K562 (cell line): ENCODE data around the gene OPRL1. TPM values are rescaled to one million over a fixed set of nuclear protein-coding genes. Genes with fewer than 3 reads are reported as not detected.
A peak's percentile ranks its signal among the peaks of the same experiment; 100 is the strongest.

Source experiments
- GABPA ChIP-seq: fragments of 200-800 bp; sonication (Bioruptor generic); conservative IDR thresholded peaks from 2 replicates; pipeline ENCODE4 v1.6.1; 2016; ENCODE audit warnings: low read depth, missing genetic modification characterization, missing compliant biosample characterization
- KDM1A ChIP-seq, 2 experiments: fragments of 450-650 bp; IDR thresholded peaks; 2 replicates each; pipeline ENCODE4 v1.6.1; 2016; ENCODE audit warnings: mild to moderate bottlenecking in 2 of 2
- NR2F6 ChIP-seq: fragments of 450-650 bp; formaldehyde crosslinking; IDR thresholded peaks from 2 replicates; pipeline ENCODE4 v1.4.0; 2020; ENCODE audit warnings: mild to moderate bottlenecking
- PHTF2 ChIP-seq: fragments of 250-450 bp; sonication (Bioruptor Pico); IDR thresholded peaks from 2 replicates; pipeline ENCODE4 v1.5.0; 2021; ENCODE audit warnings: mild to moderate bottlenecking
- PML ChIP-seq: IDR thresholded peaks from 2 replicates; pipeline ENCODE4 v1.6.1; 2012; ENCODE audit warnings: low read length, inconsistent platforms
- SUPT5H ChIP-seq: fragments of 450-650 bp; IDR thresholded peaks from 2 replicates; pipeline ENCODE4 v1.6.1; 2016
- ZBTB17 ChIP-seq: fragments of 450-650 bp; formaldehyde crosslinking; IDR thresholded peaks from 2 replicates; pipeline ENCODE4 v1.4.0; 2020; ENCODE audit warnings: mild to moderate bottlenecking
- ZNF133 ChIP-seq: fragments of 250-450 bp; sonication (Bioruptor Pico); IDR thresholded peaks from 2 replicates; pipeline ENCODE4 v1.4.0; 2020; ENCODE audit warnings: mild to moderate bottlenecking
- polyA plus RNA-seq, 8 experiments: library from polyadenylated mRNA; depleted of rRNA in 4 of 8; stranded (reverse) in 5 of 8; unstranded in 3 of 8; fragments of >200 nt; fragmentation: Nextera tagmentation in 2 of 8; fragmentation: Illumina TruSeq in 1 of 8; extraction: Ambion mirVana in 2 of 8; extraction: Trizol in 1 of 8; gene quantifications; 2 replicates each; pipeline versions ENCODE4 v1.2.1 to v1.2.3, GENCODE V29; 2011 to 2014; ENCODE audit warnings: inconsistent platforms in 1 of 8, missing spikeins in 1 of 8
- total RNA-seq, 7 experiments: library from RNA; depleted of rRNA in 6 of 7; stranded (reverse); fragments of >200 nt in 6 of 7; fragmentation: Illumina TruSeq in 2 of 7; extraction: Trizol in 2 of 7; gene quantifications; 2 replicates each; pipeline versions ENCODE4 v1.2.1 to v1.2.3, GENCODE V29; 2011 to 2021; ENCODE audit warnings: low replicate concordance in 1 of 7
- TF ChIP-seq, protein P1 (sequence below): fragments of 250-450 bp; sonication (Bioruptor Pico); IDR thresholded peaks from 2 replicates; pipeline ENCODE4 v1.8.0; 2021; ENCODE audit warnings: moderate library complexity, mild to moderate bottlenecking, inconsistent platforms
- TF ChIP-seq, protein P2 (sequence below): fragments of 450-650 bp; formaldehyde crosslinking; IDR thresholded peaks from 2 replicates; pipeline ENCODE4 v1.4.0; 2020; ENCODE audit warnings: mild to moderate bottlenecking, mixed read lengths
- TF ChIP-seq, protein P3 (sequence below): IDR thresholded peaks from 2 replicates; pipeline ENCODE4 v1.6.1; 2012; ENCODE audit warnings: low read depth, low read length, improper control_type of control experiment, borderline replicate concordance
- TF ChIP-seq, protein P4 (sequence below): fragments of 450-650 bp; IDR thresholded peaks from 2 replicates; pipeline ENCODE4 v1.6.1; 2014; ENCODE audit warnings: low read depth, mild to moderate bottlenecking, moderate library complexity, borderline replicate concordance
- TF ChIP-seq, protein P5 (sequence below): sonication (generic); formaldehyde crosslinking; IDR thresholded peaks from 2 replicates; pipeline ENCODE4 v1.8.0; 2022; ENCODE audit warnings: mild to moderate bottlenecking, low read depth, missing genetic modification reagents
- TF ChIP-seq, protein P6 (sequence below), 2 experiments: IDR thresholded peaks; 2 replicates each; pipeline ENCODE4 v1.6.1; 2011; ENCODE audit warnings: borderline replicate concordance in 1 of 2, control low read depth in 1 of 2, low read depth in 1 of 2, low read length in 1 of 2, mild to moderate bottlenecking in 1 of 2, mixed read lengths in 1 of 2, moderate library complexity in 1 of 2; ENCODE audit not compliant: insufficient read depth in 1 of 2, insufficient read length in 1 of 2, poor library complexity in 1 of 2, severe bottlenecking in 1 of 2; ENCODE audit errors: extremely low read depth in 1 of 2

Gene OPRL1
- total and polyA plus RNA-seq, 9 of the 15 experiments (the other 6 are each of a cell fraction or from before 2014, with no cell fraction given): 0.06 to 0.33 (median 0.11) TPM; not detected in 2

DNA sequence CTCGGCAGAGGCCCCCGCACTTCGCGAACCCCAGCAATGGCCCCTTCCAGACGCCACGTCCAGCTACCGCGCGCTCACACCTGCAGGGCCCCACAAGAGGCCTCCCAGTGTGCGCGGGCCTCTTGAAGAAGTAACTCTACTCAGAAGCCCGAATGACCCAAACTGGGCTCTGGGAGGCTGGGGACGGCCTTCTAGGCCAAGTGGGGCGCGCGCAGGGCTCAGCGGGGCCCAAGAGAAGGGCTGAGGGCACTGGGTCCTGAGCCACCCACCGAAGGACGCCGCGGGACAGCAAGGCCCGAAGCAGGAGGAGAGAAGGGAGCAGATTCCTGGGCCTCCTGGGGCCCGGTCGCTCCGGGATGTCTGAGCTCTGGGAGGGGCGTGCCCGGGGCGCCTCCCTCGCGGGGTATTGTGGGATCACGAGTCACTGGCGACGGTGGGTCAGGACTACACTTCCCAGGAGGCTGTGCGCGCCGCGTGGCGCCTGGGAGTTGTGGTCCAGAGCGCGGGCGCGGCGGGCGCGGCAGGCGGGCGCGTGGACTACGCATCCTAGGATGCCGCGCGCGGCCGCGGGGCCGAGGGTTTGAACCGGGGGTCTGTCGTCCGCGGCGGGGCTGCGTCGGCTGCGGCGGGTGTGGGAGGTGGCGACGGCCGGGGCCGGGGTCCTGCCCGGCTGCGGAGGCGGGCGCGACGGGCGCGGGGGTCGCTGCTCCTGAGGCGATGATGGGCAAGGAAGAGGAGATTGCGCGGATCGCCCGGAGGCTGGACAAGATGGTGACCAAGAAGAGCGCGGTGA is 17.1 kb upstream of the OPRL1 start, which contains the start of gene TCEA2 (continued):
- TF ChIP-seq KDM1A (IDR thresholded peaks at IDR 0.05) (no peak), NR2F6 (CRISPR knock-in tag) (0 out of 2 replicates have a peak, but pooled peaks have one; percentile 44), PHTF2 (CRISPR knock-in tag) (no peak), PML (no peak; the same call in 1 of the 2 replicates), GABPA (peak; percentile 73), ZBTB17 (CRISPR knock-in tag) (peak; percentile 81), SUPT5H (peak; percentile 84), ZNF133 (CRISPR knock-in tag) (no peak)
- TF ChIP-seq, protein P1, sequence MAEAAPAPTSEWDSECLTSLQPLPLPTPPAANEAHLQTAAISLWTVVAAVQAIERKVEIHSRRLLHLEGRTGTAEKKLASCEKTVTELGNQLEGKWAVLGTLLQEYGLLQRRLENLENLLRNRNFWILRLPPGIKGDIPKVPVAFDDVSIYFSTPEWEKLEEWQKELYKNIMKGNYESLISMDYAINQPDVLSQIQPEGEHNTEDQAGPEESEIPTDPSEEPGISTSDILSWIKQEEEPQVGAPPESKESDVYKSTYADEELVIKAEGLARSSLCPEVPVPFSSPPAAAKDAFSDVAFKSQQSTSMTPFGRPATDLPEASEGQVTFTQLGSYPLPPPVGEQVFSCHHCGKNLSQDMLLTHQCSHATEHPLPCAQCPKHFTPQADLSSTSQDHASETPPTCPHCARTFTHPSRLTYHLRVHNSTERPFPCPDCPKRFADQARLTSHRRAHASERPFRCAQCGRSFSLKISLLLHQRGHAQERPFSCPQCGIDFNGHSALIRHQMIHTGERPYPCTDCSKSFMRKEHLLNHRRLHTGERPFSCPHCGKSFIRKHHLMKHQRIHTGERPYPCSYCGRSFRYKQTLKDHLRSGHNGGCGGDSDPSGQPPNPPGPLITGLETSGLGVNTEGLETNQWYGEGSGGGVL (CRISPR knock-in tag): no peak
- TF ChIP-seq, protein P2, sequence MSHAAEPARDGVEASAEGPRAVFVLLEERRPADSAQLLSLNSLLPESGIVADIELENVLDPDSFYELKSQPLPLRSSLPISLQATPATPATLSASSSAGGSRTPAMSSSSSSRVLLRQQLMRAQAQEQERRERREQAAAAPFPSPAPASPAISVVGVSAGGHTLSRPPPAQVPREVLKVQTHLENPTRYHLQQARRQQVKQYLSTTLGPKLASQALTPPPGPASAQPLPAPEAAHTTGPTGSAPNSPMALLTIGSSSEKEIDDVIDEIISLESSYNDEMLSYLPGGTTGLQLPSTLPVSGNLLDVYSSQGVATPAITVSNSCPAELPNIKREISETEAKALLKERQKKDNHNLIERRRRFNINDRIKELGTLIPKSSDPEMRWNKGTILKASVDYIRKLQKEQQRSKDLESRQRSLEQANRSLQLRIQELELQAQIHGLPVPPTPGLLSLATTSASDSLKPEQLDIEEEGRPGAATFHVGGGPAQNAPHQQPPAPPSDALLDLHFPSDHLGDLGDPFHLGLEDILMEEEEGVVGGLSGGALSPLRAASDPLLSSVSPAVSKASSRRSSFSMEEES (CRISPR knock-in tag): peak; percentile 80
- TF ChIP-seq, protein P3, sequence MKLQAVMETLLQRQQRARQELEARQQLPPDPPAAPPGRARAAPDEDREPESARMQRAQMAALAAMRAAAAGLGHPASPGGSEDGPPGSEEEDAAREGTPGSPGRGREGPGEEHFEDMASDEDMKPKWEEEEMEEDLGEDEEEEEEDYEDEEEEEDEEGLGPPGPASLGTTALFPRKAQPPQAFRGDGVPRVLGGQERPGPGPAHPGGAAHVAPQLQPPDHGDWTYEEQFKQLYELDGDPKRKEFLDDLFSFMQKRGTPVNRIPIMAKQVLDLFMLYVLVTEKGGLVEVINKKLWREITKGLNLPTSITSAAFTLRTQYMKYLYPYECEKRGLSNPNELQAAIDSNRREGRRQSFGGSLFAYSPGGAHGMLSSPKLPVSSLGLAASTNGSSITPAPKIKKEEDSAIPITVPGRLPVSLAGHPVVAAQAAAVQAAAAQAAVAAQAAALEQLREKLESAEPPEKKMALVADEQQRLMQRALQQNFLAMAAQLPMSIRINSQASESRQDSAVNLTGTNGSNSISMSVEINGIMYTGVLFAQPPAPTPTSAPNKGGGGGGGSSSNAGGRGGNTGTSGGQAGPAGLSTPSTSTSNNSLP: no peak
- TF ChIP-seq, protein P4, sequence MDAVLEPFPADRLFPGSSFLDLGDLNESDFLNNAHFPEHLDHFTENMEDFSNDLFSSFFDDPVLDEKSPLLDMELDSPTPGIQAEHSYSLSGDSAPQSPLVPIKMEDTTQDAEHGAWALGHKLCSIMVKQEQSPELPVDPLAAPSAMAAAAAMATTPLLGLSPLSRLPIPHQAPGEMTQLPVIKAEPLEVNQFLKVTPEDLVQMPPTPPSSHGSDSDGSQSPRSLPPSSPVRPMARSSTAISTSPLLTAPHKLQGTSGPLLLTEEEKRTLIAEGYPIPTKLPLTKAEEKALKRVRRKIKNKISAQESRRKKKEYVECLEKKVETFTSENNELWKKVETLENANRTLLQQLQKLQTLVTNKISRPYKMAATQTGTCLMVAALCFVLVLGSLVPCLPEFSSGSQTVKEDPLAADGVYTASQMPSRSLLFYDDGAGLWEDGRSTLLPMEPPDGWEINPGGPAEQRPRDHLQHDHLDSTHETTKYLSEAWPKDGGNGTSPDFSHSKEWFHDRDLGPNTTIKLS: peak; percentile 97
- TF ChIP-seq, protein P5, sequence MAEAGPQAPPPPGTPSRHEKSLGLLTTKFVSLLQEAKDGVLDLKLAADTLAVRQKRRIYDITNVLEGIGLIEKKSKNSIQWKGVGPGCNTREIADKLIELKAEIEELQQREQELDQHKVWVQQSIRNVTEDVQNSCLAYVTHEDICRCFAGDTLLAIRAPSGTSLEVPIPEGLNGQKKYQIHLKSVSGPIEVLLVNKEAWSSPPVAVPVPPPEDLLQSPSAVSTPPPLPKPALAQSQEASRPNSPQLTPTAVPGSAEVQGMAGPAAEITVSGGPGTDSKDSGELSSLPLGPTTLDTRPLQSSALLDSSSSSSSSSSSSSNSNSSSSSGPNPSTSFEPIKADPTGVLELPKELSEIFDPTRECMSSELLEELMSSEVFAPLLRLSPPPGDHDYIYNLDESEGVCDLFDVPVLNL: peak; percentile 20; the same call in 1 of the 2 replicates
- TF ChIP-seq, protein P6, sequence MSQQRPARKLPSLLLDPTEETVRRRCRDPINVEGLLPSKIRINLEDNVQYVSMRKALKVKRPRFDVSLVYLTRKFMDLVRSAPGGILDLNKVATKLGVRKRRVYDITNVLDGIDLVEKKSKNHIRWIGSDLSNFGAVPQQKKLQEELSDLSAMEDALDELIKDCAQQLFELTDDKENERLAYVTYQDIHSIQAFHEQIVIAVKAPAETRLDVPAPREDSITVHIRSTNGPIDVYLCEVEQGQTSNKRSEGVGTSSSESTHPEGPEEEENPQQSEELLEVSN (IDR thresholded peaks at IDR 0.05; ENCODE audit: borderline replicate concordance in 1 of 2, extremely low read depth in 1 of 2, insufficient read depth in 1 of 2, insufficient read length in 1 of 2, low read depth in 1 of 2, low read length in 1 of 2, poor library complexity in 1 of 2, severe bottlenecking in 1 of 2): peak in 1 of 2 experiments; percentile 59
